NOMO-1 treated with dmso at 0.1 percent for 144 hours (cell line): ENCODE data around the gene HOXA2.

ENCODE experiments used
- DNase-seq: peaks from one replicate; lab custom pipeline; 2025; ENCODE audit not compliant: unreplicated experiment; lab: John Stamatoyannopoulos, UW

HOXA2 gene

DNA sequence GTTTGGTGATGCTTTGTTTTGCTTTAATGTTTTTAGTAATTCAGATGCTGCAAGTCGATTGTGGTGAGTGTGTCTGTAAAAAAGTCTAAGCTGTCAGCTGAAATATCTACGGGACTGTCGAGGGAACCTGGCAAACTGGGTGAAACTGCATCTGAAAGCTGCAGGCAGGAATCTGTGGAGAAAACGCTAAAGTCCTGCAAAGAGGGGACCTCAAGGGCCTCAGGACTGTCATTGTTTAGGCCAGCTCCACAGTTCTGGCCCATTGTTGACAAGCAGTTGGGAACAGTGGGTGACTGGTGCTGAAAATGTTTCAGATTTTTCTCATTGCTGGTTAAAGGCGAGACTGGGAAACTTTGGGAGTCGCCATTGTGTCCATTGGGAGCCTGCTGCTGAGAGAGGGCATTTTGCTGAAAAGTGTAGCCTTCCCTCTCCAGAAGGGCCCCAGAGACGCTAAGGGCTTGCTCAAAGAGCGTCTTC is 1.8 kb downstream of the HOXA2 start:
- DNase-seq = no peak

DNA sequence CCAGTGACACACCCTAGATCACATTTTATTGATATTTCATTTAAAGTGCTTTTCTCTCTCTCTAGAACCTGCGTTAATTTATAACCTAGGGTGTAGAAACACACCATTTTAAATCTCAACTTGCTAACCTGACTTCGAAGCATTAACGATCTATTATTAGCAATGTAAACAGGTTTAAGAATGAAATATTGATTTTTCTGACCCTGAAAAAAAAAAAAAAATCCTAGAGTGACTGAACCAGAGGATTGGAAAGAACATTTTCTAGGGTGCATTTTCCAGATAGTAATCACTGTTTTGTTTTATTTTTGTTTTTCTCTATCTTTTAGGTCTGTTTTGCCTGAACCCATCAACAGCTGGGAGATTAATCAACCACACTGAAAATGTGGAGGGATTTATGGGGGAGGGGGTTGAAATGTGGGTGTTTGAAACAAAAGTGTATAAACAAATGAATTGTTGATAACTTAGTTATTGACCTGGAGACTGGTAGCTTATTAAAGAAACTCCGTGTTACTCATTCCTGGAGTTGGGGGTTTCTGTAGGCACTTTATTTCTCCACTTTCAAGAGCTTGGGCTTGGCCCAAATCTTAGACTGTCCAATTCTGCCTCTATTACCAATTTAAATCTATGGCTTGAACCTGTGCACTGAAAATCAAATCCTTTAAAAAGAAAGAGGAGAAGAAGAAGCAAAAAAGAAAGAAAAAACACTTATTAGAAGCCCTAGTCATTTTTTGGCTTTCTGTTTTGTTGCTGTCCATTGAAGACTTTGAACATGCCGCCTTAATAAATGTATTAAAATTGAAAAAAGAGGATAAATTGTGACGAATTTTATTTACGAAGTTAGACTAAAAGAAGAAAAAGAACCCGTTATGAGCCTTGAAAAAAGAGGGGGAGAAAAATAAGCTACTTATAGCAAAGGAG is 2.8 kb downstream of the HOXA2 start:
- no peak for DNase-seq

DNA sequence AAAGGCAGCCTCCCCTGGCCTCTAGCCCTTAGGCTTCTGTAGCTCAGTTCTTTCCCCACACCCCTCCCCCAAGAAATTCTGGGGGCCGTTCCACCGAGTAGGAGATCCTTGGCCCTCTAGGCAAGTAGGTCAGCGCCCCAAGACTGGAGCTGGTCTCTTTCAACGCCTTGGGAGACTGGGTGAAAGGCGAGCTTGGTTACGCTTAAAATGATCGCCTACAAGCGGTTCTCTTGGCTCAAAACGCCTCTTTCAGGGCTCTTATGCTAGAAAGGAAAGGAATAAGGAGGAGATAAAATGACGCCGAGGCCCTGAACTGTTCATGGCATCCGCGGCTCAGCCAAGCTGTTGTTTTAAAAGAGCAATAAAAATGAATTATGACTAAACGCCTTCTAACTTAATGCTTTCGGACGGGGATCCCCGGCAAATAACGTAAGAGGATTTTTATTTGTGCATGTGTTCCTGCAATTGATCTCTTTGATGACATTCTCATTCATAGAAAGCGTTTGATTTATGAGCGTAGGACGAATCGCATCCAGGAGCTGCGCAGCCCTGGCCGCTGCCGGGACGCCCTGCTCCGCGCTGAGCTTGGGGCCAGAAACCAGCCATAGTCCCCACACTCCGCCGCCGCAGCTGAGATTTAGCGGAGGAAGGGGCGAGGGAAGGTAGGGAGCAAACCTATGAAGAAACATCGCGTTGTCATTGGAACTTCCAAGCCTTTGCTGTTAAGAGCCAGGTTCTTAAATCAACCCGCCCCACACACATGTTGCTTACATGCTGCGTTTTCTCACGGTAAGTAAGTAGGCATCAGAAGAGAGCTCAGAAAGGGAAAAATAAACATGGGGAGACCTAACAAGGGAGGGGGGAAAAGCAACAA is 3.7 kb downstream of the HOXA2 start:
- no peak for DNase-seq

DNA sequence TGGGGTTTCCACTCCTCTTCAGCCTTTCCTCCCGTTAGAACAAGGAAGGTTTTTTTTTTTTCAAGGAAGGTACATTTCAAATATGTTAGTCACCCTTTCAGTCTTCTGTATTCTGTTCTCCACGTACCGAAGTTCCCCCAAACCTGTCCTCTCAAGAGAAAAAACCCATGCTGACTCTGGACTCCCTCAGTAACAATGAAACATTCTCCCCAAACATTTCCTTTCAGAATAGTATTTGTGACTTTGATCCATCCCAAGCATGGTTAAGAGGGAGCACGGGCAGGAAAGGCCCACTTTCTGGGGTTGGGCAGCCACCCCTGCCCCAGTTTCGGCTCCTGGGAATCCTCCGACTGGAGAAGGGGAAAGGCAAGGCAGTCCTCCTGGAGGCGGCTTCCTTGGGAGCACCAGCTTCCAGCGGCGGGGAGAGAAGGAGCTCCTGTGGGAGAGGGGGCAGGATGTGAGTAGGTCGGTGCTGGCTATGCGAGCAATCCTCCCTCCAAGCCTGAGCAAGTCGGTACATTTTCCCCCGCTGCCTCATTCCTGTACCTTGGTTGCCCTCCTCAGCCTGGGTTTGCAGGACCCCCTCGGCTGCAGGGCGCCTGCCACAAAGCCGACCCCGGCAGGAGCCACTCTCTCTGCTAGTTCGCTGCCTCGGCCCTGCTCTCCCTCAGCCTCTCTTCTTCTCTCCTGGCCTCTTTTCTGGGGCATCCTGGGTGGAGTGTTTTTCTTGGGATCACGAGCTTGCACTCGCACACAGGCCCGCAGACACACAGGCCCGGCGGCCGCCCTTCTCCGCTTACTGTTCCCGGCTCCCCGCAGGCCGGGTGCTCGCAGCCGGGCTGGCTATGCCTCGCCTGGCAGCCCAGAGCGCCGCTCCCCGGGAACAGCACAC is 4.6 kb downstream of the HOXA2 start:
- DNase-seq = no peak

DNA sequence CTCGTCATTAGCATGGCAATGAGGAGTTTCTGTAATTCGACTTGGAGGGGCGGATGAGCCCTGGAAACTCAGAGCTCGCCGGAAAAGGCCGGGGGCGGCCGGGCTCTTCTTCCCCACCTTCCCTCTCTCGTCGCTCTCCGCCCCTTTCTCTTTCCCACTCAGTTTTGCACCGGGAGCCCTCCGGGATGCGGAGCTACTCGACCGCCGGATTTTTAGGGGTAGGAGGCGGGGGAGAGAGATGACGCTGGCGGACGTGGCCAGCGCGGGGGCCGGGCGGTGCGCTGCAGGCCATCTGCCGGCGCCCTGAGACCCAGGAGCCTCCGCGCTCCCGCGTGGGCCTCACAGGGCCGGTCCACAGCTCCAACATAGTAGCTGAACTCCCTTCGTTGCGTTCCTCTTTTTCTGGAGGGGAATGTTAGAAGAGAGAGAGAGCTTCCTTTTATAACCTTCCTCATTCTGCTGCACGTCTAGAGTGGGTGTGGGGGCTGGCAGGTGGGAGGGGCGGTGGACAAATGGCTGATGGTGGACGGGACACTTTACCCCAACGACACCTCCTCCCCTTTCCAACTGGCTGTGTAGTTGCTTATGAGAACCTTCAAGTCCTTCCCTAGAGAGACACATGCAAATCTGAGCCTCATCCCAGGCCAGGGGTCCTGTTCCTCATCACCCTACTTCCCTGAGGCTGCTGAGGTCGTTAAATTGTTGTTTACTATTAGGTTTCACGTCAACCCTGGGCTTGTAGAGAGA is 5.5 kb downstream of the HOXA2 start:
- DNase-seq = no peak

DNA sequence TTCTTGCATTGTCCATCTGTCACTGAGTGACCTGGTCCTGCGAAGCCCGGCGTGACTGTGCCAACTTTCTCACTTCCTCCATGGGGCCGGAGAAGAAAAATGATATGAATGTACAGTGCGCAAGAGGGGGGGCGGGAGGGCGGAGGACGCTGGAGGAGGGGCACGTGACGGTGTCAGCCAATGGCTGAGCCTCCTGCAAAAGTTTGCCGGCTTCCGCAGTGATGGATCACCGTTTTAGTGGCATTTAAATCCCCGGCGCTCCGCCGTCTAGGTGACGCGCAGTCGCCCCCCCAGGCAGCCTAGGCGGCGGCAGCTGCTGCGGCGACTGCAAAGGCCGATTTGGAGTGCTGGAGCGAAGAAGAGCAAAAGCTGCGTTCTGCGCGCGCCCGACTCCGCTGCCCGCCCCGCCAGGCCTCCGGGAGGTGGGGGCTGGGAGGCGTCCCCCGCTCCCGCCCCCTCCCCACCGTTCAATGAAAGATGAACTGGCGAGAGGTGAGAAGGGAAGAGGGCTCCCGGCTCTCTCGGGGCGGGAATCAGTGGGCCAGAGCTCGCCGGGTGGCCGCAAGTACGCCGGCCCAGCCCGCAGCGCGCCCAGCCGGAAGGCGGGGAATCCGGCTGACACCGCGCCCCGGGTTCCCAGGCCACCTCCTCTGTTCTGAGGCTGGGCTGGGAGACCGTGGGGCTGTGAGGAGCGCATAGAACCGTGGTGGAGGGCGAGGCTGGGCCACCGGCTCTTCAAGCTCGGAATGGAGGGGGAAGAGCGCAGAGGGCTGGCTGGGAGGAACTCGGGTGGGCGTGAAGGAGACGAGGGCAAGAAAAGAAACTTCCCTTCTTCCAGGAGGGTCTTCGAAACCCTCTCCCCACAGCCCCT is 6.4 kb downstream of the HOXA2 start, which contains the start of gene HOXA1:
TSS of gene HOXA1 (minus strand) at position 104 of the 871 bp plus-strand sequence. CDS start at position 16, 88 bp downstream.
- DNase-seq = peak; percentile 93

DNA sequence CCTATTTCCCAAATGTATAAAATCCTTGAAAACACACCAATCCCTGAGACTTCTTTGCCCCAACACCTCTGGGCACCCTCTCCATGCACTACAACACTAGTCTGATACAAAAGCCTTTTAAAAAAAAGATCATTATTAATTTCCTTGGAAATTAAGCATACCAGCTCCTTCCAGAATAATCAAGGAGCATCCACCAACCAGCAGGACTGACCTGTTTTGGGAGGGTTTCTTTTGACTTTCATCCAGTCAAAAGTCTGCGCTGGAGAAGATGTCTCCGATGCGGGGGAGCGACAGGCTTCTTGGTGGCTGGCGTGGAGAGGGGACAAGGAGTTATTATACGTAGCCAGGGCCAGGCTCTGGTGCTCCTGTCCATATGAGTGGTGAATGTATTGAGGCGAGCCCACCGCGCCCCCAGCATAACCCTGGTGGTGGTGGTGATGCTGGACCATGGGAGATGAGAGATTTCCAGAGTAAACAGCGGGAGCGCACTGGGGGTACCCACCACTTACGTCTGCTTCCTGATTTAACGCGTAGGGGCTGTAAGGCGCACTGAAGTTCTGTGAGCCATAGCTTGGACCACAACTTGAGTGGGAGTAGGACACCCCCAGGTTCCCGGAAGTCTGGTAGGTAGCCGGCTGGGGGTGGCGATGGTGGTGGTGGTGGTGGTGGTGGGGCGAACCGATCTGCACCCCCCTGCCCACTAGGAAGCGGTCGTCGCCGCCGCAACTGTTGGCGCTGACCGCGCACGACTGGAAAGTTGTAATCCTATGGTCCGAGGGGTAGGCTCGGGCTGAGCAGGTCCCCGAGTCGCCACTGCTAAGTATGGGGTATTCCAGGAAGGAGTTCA is 7.2 kb downstream of the HOXA2 start:
- no peak for DNase-seq

DNA sequence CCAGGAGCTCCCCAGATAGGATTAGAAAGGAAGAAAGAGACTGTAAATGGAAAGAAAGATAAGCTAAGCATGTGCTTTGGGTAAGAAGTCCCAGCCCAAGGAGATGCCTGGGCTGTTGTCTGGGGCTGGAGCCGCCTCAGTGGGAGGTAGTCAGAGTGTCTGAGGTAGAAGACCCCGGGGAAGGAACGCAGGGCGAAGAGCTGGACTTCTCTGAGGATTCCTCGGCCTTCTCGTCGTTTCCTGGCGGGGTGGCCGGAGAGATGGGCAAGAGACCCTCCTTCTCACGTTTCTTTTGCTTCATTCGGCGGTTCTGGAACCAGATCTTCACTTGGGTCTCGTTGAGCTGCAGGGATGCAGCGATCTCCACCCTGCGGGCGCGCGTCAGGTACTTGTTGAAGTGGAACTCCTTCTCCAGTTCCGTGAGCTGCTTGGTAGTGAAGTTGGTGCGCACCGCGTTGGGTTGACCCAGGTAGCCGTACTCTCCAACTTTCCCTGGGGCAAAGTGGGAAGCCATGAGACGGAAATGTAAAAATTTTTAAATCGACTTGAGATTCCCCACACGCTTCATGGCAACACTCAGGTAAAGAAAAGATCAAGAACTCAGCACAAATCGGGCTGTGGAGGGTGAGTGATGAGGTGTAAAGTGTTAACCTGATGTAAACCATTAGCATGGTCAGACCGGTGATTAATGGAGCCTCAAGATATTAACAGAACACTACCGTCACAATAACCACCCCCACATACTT is 8.0 kb downstream of the HOXA2 start:
- DNase-seq = no peak

DNA sequence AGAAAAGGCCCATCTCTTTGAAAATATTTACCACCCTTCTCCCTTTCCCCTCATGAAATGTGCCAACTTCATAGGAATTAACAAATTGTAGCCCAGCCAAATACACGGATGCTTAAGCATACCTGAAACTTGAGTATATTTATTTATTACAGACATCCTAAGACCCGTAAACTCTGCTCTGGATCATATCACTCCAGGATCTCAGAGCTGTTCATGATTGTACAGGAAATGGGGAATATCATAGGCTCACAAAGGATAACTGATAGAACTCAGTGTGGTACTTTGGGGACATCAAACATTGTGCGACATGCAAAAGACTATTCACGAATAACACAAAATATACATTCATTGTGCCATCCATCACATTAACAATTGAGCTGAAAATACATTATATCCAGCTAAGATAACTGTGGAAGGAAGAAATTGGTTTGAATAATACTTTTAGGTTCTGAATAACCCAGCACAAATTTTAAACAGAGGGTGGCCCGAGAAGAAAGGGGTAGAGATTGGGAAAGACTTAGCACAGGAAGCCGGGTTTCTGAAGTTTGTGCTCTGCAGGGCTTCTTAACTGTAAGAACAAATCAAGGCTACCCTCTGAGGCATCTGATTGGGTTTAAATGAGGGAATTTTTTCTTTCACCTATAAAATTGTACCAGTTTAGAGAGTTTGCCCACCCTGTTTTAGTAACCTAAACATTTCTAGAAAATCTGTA is 9.1 kb downstream of the HOXA2 start:
- no peak for DNase-seq

DNA sequence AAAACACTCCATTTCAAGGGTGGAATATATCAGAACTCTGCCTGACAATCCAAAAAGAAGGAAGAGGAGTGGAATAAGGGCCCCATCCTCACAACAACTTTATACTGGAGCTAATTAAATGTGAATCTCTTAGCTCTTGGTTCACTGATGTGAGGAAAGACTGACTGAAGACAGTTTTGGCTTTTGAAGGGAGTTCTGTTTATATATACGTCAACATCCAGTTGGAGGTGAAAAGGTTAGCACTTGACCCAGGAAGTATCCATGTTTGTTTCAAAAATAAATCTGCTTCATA is 9.7 kb downstream of the HOXA2 start:
- DNase-seq = no peak

DNA sequence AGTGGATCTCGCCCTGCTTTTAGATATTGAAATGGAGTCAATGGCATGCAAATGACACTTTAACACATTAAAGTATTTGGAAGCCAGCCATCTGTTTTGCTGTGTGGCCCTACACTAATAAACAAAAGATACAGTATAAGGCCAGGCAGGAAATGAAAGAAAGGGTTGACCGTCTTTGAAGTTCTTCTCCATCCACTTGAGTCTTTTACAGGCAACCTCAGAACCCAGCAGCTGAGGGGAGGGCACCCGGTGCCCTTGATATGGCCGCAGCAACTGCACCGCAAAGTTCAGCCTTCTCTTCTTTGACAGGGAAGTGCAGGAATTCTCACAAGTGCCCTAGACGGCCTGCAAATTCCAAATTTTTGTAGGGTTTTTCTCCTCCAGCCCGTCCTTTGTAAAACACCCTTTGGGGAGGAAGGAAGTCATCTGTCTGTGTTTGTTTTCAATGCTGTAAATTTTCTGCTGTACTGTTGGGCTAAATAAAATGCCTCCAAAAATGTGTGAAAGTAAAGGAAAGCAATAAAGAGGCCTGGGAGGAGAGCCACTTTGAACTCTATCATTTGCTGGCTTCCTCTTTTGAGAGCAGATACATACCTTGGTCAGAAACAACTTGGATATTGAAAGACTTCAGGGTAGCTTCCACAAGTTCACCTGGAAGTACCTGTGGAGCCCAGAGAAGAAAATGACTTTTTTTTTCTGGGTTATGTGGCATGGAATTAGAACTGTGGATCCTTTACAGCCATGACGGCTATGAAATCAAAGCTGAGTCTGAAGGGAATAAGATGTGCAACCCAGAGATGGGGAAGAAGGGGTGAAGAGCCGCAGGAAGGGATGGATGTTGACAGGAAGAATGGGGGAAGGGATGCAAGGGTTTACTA is 10.3 kb downstream of the HOXA2 start:
- no peak for DNase-seq

DNA sequence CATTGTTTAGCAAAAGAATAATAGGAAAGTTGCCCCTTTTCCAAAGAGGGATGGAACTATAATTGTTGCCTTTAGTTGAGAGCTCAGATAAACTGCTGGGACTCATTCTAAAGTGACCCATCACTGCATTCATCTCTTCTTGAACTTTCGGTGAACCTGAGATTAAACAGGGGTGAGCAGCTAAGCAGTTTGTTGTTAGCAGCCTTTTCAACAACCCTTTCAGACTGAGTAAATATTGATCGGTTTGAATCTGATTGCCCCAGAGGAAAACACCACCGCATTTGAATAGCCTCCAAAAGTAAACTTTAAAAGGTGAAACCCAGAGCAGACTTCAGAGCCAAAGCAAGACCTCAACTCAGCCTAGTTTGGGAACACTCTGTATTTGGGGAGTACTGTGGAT is 11.4 kb downstream of the HOXA2 start:
- DNase-seq = no peak

DNA sequence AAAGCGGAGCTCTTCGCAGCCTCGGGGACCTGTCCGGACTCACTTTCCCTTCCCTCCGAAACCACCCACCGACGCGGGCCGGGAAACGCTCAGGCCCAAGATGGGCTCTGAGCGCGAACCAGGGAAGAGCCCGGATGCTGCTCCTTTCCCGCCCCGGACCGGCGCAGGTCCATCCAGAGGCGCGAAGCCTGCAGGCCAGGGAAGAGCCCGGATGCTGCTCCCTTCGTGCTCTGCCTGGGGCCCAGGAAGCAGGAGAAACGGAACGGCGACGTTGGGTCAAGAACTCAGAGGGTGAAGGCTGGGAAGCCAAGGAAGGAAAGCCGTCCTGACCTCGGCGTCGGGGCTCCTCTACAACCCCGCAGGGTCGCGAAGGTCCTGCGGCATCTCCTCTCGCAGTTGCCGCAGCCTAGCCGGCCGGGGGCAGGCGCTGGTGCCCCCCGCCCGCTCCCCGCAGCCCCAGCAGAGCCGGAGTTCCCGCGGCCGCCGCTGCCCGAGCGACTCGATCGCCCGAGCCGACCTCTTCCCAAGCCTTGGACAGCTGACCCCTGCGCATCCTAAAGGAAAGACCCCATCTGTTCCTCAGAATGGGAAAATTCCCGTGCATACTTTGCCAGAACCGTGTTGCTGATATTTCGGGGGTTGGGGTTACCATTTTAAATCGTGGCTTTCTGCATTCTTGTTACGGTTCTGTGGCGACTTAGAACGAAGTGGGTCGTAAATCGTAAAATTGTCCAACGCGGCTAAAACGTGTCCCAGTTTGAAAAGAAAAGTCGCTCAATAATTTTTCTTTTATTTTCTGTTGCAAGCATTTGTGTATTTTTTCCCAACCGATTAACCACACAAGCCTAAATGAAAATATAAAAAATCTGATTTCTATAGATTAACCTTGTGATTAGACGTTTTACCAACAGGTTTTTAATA is 14.2 kb downstream of the HOXA2 start:
- DNase-seq = no peak

DNA sequence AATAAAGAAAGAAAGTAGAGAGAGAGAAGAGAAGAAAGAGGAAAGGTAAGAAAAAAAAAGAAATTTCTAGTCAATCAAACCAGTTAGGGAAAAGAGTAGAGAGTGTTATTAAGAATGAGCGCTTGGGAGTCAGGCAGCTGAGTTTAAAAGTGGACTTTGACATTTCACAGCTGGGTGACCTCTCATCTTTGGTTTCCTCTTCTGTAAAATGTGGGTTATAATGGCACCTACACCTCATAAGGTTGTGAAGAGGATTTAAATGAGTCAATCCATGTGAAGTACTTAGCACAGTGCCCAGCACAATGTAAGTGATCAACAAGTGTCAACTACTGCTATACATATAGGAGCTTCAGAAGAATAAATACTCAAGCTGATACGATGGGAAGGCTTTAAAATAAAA is 18.8 kb downstream of the HOXA2 start:
- no peak for DNase-seq

DNA sequence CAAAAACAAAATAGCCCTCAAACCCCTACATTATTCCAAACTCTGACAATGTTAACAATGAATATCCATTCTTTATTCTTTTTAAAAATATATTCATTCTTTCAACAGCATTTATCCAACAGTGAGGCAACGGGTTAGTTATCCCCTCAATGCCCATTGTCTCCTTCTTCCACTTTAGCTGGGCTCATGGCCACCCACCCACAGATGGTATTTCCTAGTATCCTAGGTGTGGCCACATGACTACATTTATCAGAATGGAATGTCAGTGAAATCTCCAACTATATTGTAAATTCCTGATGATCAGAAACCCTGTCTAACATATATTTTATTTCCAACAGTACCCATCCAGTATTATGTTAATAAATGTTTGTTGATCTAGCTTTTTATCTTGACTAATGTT is 20.3 kb downstream of the HOXA2 start:
- no peak for DNase-seq
